Left renal pelvis (tissue), 4 donors: ENCODE results near the gene ZNF610. TPM values are rescaled to one million over a fixed set of nuclear protein-coding genes. Genes with fewer than 3 reads are reported as not detected.
"Not testable (repeated sequence)": the region's sequence is repeated elsewhere in the genome, so short reads cannot be mapped to it uniquely, and the experiment has no call there.

Source experiments
- DNase-seq, 4 donors: peaks; one replicate each; pipeline ENCODE4 v3.0.0-alpha.2; 2013; ENCODE audit warnings: low read depth in 4 of 4, low spot score in 3 of 4
- polyA plus RNA-seq, 4 donors: library from polyadenylated mRNA; unstranded; fragments of 120-200 nt; gene quantifications; one replicate each; pipeline ENCODE4 v1.2.1, GENCODE V29; 2013; ENCODE audit not compliant: insufficient read length in 4 of 4

Gene ZNF610
- polyA plus RNA-seq, result 10 to 100 TPM in 3 of 4 donors, 1 to 10 TPM in 1; 7.9 to 16.3 (median 12.2) TPM

DNA sequence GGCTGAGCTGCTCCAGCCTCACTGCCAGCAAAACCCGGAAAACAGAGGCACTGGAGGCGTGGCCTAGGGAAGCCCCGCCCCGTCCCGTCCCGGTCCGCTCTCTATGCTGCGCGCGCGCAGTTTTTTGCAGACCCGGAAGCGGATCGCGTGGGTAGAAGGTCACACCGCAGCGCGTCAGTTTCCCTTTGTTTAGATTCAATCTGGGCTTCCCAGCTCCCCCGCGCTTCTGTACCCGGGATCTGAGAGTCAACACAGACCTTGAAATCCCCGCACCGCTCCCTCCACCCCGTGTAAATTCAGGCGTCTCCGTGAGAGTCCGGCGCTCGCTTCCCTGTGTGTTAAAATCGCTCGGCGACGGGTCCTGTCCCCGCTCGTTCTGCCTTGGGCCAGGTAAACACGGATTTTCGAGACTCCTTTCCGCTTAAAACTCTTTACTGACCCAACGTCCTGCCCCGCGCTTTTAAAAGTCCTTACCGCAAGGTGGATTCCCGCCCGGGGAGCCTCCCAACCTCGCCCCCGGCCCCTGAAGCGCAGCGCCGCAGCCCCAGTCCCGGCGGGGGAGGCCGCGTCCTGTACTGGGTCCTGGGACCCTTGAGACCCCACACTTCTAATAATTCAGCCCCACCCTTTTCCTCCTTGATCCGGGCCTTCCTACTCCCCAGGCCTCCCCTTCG, at the start of gene ZNF610:
TSS of gene ZNF610 (plus strand) at position 127 of the 674 bp plus-strand sequence. CDS start 12,930 bp downstream, outside the sequence.
- DNase-seq, result peak; percentile 71 to 82 (median 80)

DNA sequence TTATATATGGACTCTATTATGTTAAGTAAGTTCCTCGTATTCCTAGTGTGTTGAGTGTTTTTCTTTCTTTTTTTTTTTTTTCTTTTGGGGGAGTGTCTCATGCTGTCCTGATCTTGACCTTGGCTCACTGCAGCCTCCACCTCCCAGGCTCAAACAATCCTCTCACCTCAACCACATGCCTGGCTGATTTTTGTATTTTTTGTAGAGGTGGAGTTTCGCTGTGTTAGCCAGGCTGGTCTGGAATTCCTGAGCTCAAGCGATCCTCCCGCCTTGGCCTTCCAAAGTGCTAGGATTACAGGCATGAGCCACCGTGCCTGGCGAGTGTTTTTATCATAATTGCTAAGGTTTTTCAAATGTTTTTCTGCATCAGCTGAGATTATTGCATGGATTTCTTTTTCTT, 49.8 kb upstream of the ZNF610 start:
- DNase-seq, result no peak

- no peak for DNase-seq
These were observed 44.3 kb upstream of the ZNF610 start for GRCh38 chr19:52291781-52292180.

- DNase-seq, result not testable (repeated sequence)
These were observed 43.1 kb upstream of the ZNF610 start for GRCh38 chr19:52292946-52293345.

DNA sequence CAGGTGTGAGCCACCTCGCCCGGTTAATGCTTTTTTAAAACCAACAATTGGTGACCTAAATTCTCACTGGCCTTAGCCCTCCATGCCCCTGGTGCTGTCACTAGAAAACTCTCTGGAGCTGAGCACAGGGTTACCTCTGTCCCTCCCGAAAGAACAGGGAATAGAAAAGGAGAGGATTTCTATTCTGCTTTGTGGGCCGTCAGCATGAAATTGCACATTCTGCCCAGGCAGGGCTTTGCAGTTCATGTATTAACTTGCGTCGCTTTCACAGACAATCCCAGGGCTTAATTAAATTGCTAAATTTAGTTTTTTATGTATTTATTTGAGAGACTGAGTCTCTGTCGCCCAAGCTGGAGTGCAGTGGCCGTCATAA, 39.7 kb upstream of the ZNF610 start:
- no peak for DNase-seq

DNA sequence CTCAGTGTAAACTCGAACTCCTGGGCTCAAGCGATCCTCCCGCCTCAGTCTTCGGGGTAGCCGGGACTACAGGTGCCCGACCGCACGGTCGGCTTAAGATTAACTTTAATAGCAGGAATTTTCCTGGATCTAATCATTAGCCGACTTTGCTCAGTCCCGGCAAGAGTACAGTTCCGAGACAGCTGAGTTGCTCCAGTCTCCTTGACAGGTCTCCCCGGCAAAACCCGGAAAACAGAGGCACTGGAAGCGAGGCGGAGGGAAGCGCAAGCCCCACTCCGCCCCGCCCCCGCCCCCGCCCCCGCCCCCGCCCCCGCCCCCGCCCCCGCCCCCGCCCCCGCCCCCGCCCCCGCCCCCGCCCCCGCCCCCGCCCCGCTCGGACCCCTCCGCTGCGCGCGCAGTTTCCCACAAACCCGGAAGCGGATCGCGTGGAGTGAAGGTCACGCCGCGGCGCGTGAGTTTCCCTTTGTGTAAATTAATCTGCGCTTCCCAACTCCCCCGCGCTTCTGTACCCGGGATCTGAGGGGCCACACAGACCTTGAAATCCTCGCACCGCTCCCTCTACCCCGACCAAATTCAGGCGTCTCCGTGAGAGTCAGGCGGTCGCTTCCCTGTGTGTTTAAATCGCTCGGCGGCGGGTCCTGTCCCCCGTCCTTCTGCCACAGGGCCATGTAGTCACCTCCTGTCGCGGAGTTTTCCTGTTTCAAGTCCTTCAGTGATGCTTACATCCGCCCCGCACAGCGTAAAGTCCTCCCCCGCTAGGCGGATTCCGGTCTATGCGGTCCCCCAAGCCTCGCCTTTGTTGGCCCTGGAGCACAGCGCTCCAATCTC, 39.1 kb upstream of the ZNF610 start, which contains the start of gene ZNF480:
TSS of gene ZNF480 (plus strand) at position 397 of the 828 bp plus-strand sequence. CDS start 3,244 bp downstream, outside the sequence.
- peak; percentile 51 to 76 (median 68) for DNase-seq

DNA sequence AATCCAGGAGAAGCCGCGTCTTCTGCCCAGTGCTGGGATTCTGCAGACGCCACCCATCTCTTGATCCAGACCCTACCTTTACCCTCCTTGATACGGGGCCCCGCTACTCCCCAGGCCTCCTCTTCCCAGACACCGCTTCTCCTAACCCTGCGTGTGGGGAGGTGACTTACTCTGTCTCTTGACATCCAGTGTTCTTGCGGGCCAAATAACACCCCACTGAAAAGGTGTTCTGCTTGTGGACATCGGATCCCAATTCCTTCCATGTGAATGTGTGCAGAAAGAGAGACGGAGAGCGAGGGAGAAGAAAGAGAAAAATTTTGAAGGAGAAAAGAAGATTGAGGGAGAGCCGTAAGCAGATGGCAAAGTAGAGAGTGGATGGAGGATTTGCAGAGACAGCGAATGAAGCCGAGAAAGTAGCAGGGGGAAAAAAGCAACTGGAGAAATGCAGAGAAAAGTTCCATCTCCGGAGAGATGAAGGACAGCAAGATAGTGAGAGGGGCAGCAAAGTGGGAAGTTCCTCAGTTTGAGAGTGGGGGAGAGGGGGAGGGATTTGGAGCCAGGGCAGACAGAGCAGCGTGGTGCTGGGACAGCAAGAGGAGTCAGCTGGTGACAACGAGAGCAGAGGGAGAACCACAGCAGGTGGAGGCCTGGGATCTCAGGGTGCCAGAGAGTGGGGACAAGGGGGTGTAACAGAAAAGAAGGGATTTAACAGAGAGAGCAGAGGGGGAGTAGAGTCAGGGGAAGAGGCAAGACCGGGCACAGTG, 38.3 kb upstream of the ZNF610 start:
- peak in 2 of 4 donors; percentile 2 to 12 for DNase-seq

DNA sequence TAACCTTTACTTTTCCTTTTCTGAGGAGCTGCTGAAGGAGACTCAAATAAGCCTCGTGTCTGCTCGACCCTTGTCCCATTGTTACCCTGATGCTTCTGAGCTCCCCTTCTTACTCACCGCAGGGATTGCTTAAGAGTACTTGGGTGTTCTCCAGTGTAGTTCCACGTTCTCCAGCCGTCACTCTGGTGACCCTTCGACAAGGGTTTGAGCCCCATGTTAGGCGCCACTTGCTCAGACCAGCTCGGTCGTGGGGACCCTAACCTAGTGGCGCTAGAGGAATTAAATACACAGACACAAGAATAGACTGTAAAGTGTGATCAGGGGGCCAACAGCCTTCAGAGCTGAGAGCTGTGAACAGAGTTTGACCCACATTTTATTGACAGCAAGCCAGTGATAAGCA, 28.8 kb upstream of the ZNF610 start:
- DNase-seq, result peak in 1 of 4 donors; percentile 3

DNA sequence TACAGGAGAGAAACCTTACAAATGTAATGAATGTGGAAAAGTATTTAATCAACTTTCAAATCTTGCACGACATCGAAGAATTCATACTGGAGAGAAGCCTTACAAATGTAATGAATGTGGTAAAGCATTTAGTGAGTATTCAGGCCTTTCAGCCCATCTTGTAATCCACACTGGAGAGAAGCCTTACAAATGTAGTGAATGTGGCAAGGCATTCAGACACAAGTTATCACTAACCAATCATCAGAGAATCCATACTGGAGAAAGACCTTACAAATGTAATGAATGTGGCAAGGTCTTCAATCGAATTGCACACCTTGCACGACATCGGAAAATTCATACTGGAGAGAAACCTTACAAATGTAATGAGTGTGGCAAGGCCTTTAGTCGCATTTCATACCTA, 13.6 kb upstream of the ZNF610 start:
- no peak for DNase-seq

DNA sequence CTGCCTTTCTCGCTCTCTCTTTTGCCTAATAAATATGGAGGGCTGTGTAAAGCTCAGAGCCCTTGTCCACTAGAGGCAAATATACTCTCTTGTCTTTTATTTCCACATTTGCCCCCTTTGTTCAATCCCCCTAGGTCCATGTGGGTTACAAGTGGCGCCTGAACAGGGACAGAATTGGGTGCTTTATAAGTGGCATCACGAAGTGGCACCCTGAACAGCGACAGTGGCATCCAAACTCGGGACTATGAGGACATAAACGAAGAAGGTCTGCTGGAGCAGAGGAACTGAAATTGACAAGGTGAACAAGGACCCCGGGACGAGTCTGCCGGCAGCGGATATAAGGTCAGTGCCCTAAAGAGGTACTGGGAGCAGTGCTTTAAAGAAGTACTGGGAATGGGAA, 4.3 kb upstream of the ZNF610 start:
- DNase-seq, result no peak

DNA sequence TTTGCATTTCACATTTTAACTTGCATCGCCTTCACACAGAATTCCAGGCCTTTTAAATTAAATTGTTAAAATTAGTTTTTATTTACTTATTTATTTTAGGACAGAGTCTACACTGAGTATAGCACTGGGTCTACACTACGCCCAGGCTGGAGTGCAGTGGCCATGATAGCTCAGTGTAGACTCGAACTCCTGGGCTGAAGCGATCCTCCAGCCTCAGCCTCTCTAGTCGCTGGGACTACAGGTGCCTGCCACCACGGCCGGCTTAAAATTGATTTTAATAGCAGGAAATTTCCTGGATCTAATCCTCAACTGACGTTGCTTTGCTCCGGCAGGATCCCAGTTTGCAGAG, 301 bp upstream of the ZNF610 start:
- DNase-seq, result no peak

DNA sequence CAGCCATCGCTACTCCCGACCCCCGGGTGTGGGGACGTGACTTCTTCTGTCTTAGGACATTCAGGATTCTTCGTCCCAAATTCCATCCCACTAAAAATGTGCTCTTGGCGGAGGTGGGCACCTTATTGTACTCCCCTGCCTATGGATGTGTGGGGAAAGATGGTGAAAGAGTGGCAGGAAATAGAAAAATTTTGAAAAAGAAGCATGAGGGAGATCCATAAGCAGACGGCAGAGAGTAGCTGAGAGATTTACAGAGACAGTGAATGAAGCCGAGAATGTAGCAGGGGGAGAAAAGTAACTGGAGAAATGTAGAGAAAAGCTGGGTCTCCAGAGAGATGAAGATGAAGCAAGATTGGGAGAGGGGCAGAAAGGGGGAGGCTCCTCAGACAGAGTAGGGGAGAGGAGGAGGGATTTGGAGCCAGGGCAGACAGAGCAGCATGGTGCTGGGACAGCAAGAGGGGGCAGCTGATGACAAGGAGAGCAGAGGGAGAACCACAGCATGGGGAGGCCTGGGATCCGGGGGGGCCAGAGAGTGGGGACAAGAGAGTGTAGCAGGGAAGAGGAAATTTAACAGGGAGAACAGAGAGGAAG, 843 bp downstream of the ZNF610 start:
- peak in 1 of 4 donors; percentile 14 for DNase-seq

DNA sequence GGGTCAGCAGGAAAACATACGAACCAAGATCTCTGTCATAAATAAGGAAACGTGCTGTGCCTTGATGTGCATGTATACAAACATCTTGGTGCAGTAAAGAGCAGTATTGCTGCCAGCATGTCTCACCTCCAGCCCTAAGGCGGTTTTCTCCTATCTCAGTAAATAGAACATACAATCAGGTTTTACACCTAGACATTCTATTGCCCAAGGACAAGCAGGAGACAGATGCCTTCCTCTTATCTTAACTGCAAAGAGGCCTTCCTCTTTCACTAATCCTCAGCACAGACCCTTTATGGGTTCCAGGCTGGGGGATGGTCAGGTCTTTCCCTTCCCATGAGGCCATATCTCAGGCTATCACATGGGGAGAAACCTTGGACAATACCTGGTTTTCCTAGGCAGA, 3.0 kb downstream of the ZNF610 start:
- not testable (repeated sequence) for DNase-seq

- DNase-seq, result peak; percentile 45 to 74 (median 64)
These were observed 7.5 kb downstream of the ZNF610 start for GRCh38 chr19:52343548-52343947.

- no peak for DNase-seq
These were observed 9.1 kb downstream of the ZNF610 start for GRCh38 chr19:52345162-52345561.

- DNase-seq, result no peak
These were observed 15.5 kb downstream of the ZNF610 start for GRCh38 chr19:52351512-52351911.

- no peak for DNase-seq
These were observed 30.4 kb downstream of the ZNF610 start for GRCh38 chr19:52366414-52366824.

DNA sequence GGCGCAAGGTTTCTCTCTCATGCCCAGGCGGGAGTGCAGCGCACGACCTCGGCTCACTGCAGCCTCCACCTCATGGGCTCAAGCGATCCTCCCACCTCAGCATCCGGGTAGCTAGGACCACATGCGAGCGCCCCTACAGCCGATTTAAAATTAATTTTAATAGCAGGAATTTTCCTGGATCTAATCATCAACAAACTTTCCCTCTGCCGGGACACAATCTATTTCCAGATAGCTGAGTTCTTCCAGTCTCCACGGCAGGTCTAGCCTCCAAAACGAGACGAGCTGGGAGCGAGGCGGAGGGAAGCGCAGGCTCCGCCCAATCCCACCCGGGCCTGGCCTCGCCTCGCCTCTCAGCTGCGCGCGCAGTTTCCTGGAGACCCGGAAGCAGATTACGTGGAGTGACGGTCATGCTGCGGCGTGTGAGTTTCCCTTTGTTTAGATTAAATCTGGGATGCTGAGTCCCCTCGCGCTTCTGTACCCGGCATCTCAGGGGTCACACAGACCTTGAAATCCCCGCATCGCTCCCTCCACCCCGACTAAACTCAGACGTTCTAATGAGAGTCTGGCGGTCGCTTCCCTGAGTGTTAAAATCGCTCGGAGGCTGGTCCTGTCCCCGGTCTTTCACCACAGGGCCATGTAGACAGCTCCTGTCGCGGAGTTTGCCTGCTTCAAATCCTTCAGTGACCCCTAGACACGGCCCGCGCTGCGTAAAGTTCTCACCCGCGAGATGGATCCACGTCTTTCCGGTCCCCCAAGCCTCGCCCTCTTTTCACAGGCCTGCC, 33.7 kb downstream of the ZNF610 start, which contains the start of gene ZNF880:
TSS of gene ZNF880 (plus strand) at position 365 of the 782 bp plus-strand sequence. CDS start at position 408, 43 bp downstream.
- peak; percentile 87 to 92 (median 90) for DNase-seq

- peak in 3 of 4 donors; percentile 1 to 17 (median 2) for DNase-seq
These were observed 34.3 kb downstream of the ZNF610 start for GRCh38 chr19:52370341-52370710.

DNA sequence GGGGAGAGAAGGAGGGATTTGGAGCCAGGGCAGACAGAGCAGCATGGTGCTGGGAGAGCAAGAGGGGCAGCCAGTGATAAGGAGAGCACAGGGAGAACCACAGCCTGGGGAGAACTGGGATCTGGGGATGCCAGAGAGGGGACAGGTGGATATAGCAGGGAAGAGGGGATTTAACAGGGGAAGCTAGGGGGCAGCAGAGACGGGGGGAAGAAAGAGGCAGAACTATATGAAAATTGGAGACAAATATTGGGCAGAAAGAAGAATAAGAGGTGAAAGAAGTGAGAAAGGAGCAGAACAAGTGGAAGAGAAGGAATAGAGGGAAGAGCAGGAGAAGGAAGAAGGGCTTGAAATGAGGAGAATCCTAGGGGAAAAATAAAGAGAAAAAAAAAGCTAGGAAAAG, 55.1 kb downstream of the ZNF610 start:
- DNase-seq, result no peak
